Neutrophil (primary cell): ENCODE measurements around the gene LPAR5.

ENCODE experiments used
- H3K27ac ChIP-seq: fragments of 200-600 bp; sonication (generic); 2 replicates; pipeline ENCODE4 v1.5.1; 2016; ENCODE audit warnings: mild to moderate bottlenecking, moderate library complexity
- H3K27me3 ChIP-seq: fragments of 200-600 bp; sonication (generic); 2 replicates; pipeline ENCODE4 v1.6.0; 2016; ENCODE audit warnings: mild to moderate bottlenecking
- H3K36me3 ChIP-seq: fragments of 200-600 bp; sonication (generic); 2 replicates; pipeline ENCODE4 v1.5.1; 2017
- H3K4me1 ChIP-seq, 2 experiments: fragments of 200-600 bp in 1 of 2; sonication (generic) in 1 of 2; 1 replicate in 1 of 2; 2 replicates in 1 of 2; pipeline versions ENCODE4 v1.5.1 to v1.6.1; 2013 to 2016; ENCODE audit warnings: low read depth in 1 of 2, low read length in 1 of 2, mild to moderate bottlenecking in 1 of 2, moderate library complexity in 1 of 2; ENCODE audit not compliant: control insufficient read depth in 1 of 2, insufficient read depth in 1 of 2
- H3K4me3 ChIP-seq, 2 experiments: fragments of 200-600 bp in 1 of 2; sonication (generic) in 1 of 2; 1 replicate in 1 of 2; 2 replicates in 1 of 2; pipeline ENCODE4 v1.5.1; 2013 to 2016; ENCODE audit warnings: low read depth in 1 of 2, low read length in 1 of 2, mild to moderate bottlenecking in 1 of 2, moderate library complexity in 1 of 2
- H3K9me3 ChIP-seq: fragments of 200-600 bp; sonication (generic); 2 replicates; pipeline ENCODE4 v1.5.1; 2016
- CTCF ChIP-seq: fragments of 200-600 bp; sonication (generic); IDR thresholded peaks from 2 replicates; pipeline ENCODE4 v1.5.1; 2016; ENCODE audit warnings: antibody characterized with exemption

LPAR5 gene

GRCh38 chr12:6639151-6639801 lies 3.5 kb upstream of the LPAR5 start:
- H3K9me3 ChIP-seq, result no peaks in the 10 kb centered on the region
- H3K27ac ChIP-seq, result no peak overlapping the region
- no peak for TF ChIP-seq CTCF
- H3K4me3 ChIP-seq, result no peak overlapping the region
- no peaks in the 10 kb centered on the region for H3K36me3 ChIP-seq
- no peaks in the 10 kb centered on the region for H3K27me3 ChIP-seq
- peaks cover 11 to 19% of the 10 kb centered on the region in 2 experiments for H3K4me1 ChIP-seq

- no peak overlapping the region for H3K27ac ChIP-seq
- no peak for TF ChIP-seq CTCF
- H3K4me1 ChIP-seq, result peaks cover under 1 to 10% of the 10 kb centered on the region in 2 experiments
- H3K4me3 ChIP-seq, result no peak overlapping the region
- H3K36me3 ChIP-seq, result no peaks in the 10 kb centered on the region
- no peaks in the 10 kb centered on the region for H3K9me3 ChIP-seq
- H3K27me3 ChIP-seq, result no peaks in the 10 kb centered on the region
Measured at GRCh38 chr12:6638305-6638704, 2.5 kb upstream of the LPAR5 start.

DNA sequence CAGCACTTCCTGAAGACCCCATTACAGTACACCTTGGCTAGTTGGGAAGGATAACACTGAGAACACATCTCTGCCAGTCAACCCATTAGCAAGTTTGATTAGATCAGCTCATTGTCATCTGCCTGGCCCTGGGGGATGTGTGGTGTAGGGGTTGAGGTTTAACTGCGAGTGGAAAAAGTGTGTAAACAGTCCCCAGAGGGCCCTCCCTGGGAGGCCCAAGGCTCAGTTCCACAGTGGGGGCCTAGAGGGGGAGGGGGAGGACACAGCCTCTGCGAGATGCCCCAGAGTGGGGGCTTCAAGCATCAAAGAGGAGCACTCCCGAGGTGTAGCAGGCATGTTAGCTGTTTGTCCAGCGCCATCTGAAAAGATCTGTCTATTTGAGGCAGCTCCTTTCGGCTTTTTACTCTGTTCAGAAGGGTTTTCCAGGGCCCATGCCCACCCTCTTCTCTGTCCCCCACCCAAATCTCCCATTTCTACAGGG lies 344 bp downstream of the LPAR5 start:
- Histone ChIP-seq H3K27me3 (no peaks in the 10 kb centered on the region), H3K36me3 (no peaks in the 10 kb centered on the region), H3K4me1 (peaks cover 0 to 1% of the 10 kb centered on the region in 2 experiments), H3K9me3 (no peaks in the 10 kb centered on the region), H3K27ac (no peak overlapping the region), H3K4me3 (no peak overlapping the region)
- no peak for TF ChIP-seq CTCF

GRCh38 chr12:6632026-6632983 lies 3.5 kb downstream of the LPAR5 start:
- Histone ChIP-seq H3K27me3 (no peaks in the 10 kb centered on the region), H3K9me3 (no peaks in the 10 kb centered on the region), H3K27ac (no peak overlapping the region), H3K4me3 (no peak overlapping the region), H3K36me3 (no peaks in the 10 kb centered on the region), H3K4me1 (no peaks in the 10 kb centered on the region)
- no peak for TF ChIP-seq CTCF

DNA sequence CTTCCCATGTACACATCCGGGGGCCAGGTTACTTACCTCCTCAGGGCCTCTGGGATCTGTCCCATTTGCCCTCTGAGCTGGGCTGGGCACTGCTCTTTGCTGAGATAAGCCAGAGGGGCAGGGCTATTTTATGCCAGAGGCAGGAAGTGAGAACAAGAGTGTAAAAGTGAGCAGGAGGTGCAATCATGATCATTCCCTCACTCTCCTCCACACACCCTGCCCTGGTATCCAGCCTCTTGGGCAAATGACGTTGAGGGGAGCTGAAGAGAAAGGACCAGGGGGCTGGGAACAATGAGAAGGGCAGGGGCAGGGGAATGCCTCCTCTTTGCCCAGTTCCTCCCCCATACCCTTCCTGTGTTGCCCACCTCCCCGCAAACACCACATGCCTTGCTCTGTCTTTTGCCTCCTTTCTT lies 4.2 kb downstream of the LPAR5 start:
- Histone ChIP-seq H3K4me3 (no peak overlapping the region), H3K27me3 (no peaks in the 10 kb centered on the region), H3K4me1 (no peaks in the 10 kb centered on the region), H3K9me3 (no peaks in the 10 kb centered on the region), H3K27ac (no peak overlapping the region), H3K36me3 (no peaks in the 10 kb centered on the region)
- TF ChIP-seq CTCF, result no peak
